ENCODE measurements around the gene VEGFC. TPM values are rescaled to one million over a fixed set of nuclear protein-coding genes. Genes with fewer than 3 reads are reported as not detected.

VEGFC gene
- total RNA-seq, 1 experiment from 2014 or later, result not detected

DNA sequence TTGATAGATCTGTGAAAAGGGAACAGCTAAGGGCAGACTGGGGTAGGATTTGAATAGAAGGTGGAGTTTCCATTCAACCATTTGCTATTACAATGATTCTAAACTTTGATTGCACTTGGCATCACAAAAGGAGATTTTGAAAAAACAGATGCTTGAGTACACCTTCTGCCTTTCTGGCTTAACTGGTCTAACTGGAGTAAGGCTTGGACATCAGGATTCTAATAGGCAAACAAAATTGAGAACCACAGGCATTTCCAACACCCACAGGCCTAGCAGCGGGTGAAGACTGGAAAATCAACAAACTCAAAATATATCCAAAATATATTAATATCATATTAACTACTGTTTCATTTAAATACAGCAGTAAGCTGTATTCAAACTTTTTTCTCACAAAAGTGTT lies 1.9 kb upstream of the VEGFC start:
- H3K9me3 Mint-ChIP-seq (ENCODE audit: unreplicated experiment), result no peaks in the 10 kb centered on the region
- Histone ChIP-seq H3K36me3 (ENCODE audit: control insufficient read depth, insufficient read depth, low read length) (no peaks in the 10 kb centered on the region), H3K9me3 (no peaks in the 10 kb centered on the region), H3K4me1 (no peaks in the 10 kb centered on the region), H3K27me3 (replicated peaks; ENCODE audit: control insufficient read depth, insufficient read depth, low read length) (no peaks in the 10 kb centered on the region), H3K4me3 (ENCODE audit: low read depth, low read length) (no peak overlapping the region)
- H3K4me3 Mint-ChIP-seq (ENCODE audit: unreplicated experiment), result no peak overlapping the region
- intact Hi-C loops (cut with micrococcal nuclease; ENCODE audit: unreplicated experiment), result no loop called here
- TF ChIP-seq, protein P1, sequence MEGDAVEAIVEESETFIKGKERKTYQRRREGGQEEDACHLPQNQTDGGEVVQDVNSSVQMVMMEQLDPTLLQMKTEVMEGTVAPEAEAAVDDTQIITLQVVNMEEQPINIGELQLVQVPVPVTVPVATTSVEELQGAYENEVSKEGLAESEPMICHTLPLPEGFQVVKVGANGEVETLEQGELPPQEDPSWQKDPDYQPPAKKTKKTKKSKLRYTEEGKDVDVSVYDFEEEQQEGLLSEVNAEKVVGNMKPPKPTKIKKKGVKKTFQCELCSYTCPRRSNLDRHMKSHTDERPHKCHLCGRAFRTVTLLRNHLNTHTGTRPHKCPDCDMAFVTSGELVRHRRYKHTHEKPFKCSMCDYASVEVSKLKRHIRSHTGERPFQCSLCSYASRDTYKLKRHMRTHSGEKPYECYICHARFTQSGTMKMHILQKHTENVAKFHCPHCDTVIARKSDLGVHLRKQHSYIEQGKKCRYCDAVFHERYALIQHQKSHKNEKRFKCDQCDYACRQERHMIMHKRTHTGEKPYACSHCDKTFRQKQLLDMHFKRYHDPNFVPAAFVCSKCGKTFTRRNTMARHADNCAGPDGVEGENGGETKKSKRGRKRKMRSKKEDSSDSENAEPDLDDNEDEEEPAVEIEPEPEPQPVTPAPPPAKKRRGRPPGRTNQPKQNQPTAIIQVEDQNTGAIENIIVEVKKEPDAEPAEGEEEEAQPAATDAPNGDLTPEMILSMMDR (IDR thresholded peaks at IDR 0.05; ENCODE audit: insufficient read depth in 1 of 2, low read depth in 1 of 2, low read length in 1 of 2, severe bottlenecking in 1 of 2, unreplicated experiment in 1 of 2), result no peak
- no peak overlapping the region for H3K27ac Mint-ChIP-seq (ENCODE audit: unreplicated experiment)
- POLR2A ChIA-PET, result no interaction called here
- no peak for DNase-seq
- H3K36me3 Mint-ChIP-seq (ENCODE audit: insufficient read depth, unreplicated experiment), result no peaks in the 10 kb centered on the region
- no peaks in the 10 kb centered on the region for H3K27me3 Mint-ChIP-seq (ENCODE audit: insufficient read depth, unreplicated experiment)
- CTCF ChIA-PET, result no interaction called here
- no TSS peak for BruUV-seq (replicated peaks)
- no peaks in the 10 kb centered on the region for H3K4me1 Mint-ChIP-seq (ENCODE audit: low read depth, unreplicated experiment)

DNA sequence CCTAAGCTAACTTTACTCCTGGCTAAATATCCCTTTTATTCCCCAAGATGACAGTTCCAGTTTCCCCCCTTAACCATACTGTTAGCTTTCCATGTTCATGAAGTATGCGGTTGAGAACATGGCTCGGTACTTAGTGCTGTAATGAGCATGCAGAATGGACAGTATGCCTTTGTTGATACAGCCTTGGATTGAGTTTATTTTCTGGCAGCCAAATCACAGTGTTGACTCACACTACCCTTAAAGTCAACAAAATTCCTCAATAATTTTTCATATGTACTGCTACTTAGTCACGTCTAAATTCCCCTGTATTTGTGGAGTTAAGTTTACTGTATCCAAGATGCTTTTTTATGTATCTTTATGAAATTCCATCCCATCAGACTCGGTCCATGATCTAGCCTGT lies 1.4 kb upstream of the VEGFC start:
- no peaks in the 10 kb centered on the region for H3K9me3 Mint-ChIP-seq (ENCODE audit: unreplicated experiment)
- TF ChIP-seq, protein P1 (IDR thresholded peaks at IDR 0.05; ENCODE audit: insufficient read depth in 1 of 2, low read depth in 1 of 2, low read length in 1 of 2, severe bottlenecking in 1 of 2, unreplicated experiment in 1 of 2), result no peak
- no peaks in the 10 kb centered on the region for H3K4me1 Mint-ChIP-seq (ENCODE audit: low read depth, unreplicated experiment)
- intact Hi-C loops (cut with micrococcal nuclease; ENCODE audit: unreplicated experiment), result no loop called here
- POLR2A ChIA-PET, result no interaction called here
- no peak overlapping the region for H3K27ac Mint-ChIP-seq (ENCODE audit: unreplicated experiment)
- Histone ChIP-seq H3K4me1 (no peaks in the 10 kb centered on the region), H3K4me3 (ENCODE audit: low read depth, low read length) (no peak overlapping the region), H3K27me3 (replicated peaks; ENCODE audit: control insufficient read depth, insufficient read depth, low read length) (no peaks in the 10 kb centered on the region), H3K36me3 (ENCODE audit: control insufficient read depth, insufficient read depth, low read length) (no peaks in the 10 kb centered on the region), H3K9me3 (no peaks in the 10 kb centered on the region)
- BruUV-seq (replicated peaks), result no TSS peak
- no peaks in the 10 kb centered on the region for H3K36me3 Mint-ChIP-seq (ENCODE audit: insufficient read depth, unreplicated experiment)
- H3K4me3 Mint-ChIP-seq (ENCODE audit: unreplicated experiment), result no peak overlapping the region
- no peaks in the 10 kb centered on the region for H3K27me3 Mint-ChIP-seq (ENCODE audit: insufficient read depth, unreplicated experiment)
- CTCF ChIA-PET, result no interaction called here
- no peak for DNase-seq

DNA sequence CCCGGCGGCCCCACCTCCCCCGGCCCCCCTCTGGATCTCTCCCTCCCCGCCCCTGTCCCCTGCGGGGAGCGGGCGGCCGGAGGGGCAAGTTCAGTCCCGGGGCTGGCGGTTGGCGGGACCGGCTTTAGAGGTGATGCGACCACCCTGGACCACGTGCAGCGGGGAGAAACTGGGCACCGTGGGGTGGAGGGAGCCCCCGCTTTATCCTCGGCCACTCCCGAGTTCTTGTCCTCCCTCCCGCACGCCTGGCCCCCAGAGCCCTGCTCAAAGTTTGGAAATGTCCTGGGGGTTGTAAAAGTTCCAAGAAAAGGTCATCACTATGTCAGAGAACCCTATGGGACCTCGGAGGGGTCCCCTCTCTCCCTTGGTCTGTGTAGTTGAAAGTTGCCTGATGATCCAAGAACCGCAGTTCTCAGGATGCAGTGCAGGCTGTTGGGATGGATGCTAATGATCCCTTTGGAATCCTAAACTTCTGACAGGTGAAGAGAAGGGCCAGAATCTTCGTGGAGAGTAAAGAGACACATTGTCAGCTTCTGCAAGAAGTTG lies 411 bp upstream of the VEGFC start:
- intact Hi-C loops (cut with micrococcal nuclease; ENCODE audit: unreplicated experiment), result no loop called here
- Histone ChIP-seq H3K36me3 (ENCODE audit: control insufficient read depth, insufficient read depth, low read length) (no peaks in the 10 kb centered on the region), H3K27me3 (replicated peaks; ENCODE audit: control insufficient read depth, insufficient read depth, low read length) (no peaks in the 10 kb centered on the region), H3K4me3 (ENCODE audit: low read depth, low read length) (no peak overlapping the region), H3K9me3 (no peaks in the 10 kb centered on the region), H3K4me1 (no peaks in the 10 kb centered on the region)
- BruUV-seq (replicated peaks), result no TSS peak
- CTCF ChIA-PET, result no interaction called here
- POLR2A ChIA-PET, result no interaction called here
- no peak overlapping the region for H3K27ac Mint-ChIP-seq (ENCODE audit: unreplicated experiment)
- no peaks in the 10 kb centered on the region for H3K27me3 Mint-ChIP-seq (ENCODE audit: insufficient read depth, unreplicated experiment)
- no peak overlapping the region for H3K4me3 Mint-ChIP-seq (ENCODE audit: unreplicated experiment)
- no peaks in the 10 kb centered on the region for H3K36me3 Mint-ChIP-seq (ENCODE audit: insufficient read depth, unreplicated experiment)
- TF ChIP-seq, protein P1 (IDR thresholded peaks at IDR 0.05; ENCODE audit: insufficient read depth in 1 of 2, low read depth in 1 of 2, low read length in 1 of 2, severe bottlenecking in 1 of 2, unreplicated experiment in 1 of 2), result no peak
- H3K4me1 Mint-ChIP-seq (ENCODE audit: low read depth, unreplicated experiment), result no peaks in the 10 kb centered on the region
- H3K9me3 Mint-ChIP-seq (ENCODE audit: unreplicated experiment), result no peaks in the 10 kb centered on the region
- DNase-seq, result no peak
